ENCODE measurements around the gene NPM3. TPM values are rescaled to one million over a fixed set of nuclear protein-coding genes. Genes with fewer than 3 reads are reported as not detected.

Gene NPM3
- total RNA-seq, 4 donors from 2014 or later = 13.3 to 60.5 (median 31.1) TPM

GRCh38 chr10:101777619-101778145, 5.6 kb downstream of the NPM3 start:
- DNase-seq (ENCODE audit: low spot score in 2 of 2) = peak in 1 of 2 donors; percentile 61
- Histone ChIP-seq H3K27ac (no peak overlapping the region), H3K36me3 (no peaks in the 10 kb centered on the region), H3K9me3 (no peaks in the 10 kb centered on the region), H3K4me1 (peaks cover 69% of the 10 kb centered on the region), H3K27me3 (peaks cover 70% of the 10 kb centered on the region), H3K4me3 (no peak overlapping the region)
- TF ChIP-seq CTCF (IDR thresholded peaks at IDR 0.05) (no peak), EP300 (IDR thresholded peaks at IDR 0.05) (no peak), POLR2A (IDR thresholded peaks at IDR 0.05) (no peak), POLR2AphosphoS5 (IDR thresholded peaks at IDR 0.05) (no peak)
- WGBS = 95% methylated on average over 3 of the region's 3 CpGs

DNA sequence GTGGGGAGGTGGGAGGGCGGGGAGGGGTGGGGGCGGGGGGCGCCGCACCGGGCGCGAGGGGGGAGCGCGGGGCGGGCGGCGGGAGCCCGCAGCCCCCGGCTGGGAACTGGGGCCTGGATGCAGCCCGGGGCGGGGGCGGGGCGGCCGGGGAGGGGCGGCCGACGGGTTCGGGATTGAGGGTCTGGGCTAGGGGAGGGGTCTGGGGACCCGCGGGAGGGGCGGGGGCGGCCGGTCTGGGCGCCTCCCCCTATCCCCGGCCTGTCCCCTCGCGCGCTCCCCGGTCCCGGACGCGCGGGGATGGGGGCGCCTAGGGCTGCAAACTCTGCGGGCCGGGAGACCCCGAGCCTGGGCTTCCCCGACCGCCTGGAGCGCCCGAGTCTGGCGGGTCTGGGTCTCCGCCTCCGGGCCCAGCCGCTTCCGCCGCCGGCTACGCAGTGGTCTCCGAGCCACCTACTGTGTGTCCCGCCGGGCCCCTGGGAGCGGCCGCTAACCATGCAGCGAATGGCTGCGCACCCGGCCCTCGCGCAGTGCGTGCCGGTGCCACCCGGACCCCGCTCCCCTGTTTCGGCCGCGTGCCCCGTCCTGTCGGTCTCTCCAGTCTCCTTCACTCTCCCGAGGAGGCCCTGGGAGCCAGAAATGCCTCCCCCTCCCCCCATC, 7.0 kb downstream of the NPM3 start:
- Histone ChIP-seq H3K27ac (no peak overlapping the region), H3K27me3 (peaks cover 83% of the 10 kb centered on the region), H3K36me3 (no peaks in the 10 kb centered on the region), H3K4me1 (peaks cover 55% of the 10 kb centered on the region), H3K4me3 (peak overlapping the region; percentile 47), H3K9me3 (no peaks in the 10 kb centered on the region)
- 11% methylated on average over 42 of the region's 74 CpGs for WGBS
- no peak for TF ChIP-seq CTCF (IDR thresholded peaks at IDR 0.05)
- no peak for TF ChIP-seq EP300 (IDR thresholded peaks at IDR 0.05)
- no peak for TF ChIP-seq POLR2AphosphoS5 (IDR thresholded peaks at IDR 0.05)
- TF ChIP-seq POLR2A (IDR thresholded peaks at IDR 0.05) = no peak
- peak; percentile 37 to 73 for DNase-seq (ENCODE audit: low spot score in 2 of 2)

DNA sequence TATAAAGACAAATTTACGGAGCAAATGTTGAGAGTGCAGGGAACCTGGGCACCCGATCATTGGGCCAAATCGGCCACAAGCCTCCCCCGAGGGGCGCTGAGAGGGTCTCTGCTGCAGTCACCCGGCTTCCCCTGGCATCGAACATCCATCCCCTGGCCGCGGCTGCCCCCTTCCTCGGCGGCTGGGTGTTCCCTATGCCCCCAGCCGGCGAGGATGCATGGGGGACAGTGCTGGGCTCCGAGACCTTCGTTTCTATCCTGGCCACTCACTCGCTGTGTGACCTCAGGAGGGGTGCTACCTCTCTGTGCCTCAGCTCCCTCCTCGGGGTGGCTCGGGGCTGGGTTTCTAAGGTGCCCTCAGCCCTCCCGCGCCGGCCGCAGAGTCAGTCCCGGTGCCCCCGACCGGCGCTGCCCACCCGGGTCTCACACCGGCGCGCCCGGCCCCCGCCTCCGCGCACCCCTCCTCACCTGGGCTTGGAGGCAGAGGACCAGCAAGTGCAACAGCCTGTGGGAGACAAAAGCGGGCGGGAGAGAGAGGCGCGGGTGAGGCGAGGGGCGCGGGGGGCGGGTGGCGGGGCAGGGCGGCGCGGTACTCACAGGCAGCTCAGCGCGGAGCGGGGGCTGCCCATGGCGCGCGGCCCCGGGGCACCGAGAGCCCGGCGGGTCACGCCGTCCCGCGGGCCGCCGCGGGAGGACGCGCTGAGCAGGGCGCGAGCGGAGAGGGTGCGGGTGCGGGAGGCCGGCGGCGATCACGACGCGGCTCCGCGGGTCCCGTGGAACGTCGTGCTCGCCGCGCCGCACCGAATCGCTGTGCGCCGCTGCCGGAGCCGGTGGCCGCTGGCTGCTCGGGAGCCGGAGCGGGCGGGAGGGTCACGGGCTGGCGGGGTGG, 7.7 kb downstream of the NPM3 start, which contains the start of gene FGF8:
Gene FGF8 (minus strand): TSS at position 842 of the 888 bp plus-strand sequence. CDS start 214 bp downstream, at position 628.
- 4% methylated on average over 8 of the region's 98 CpGs for WGBS

GRCh38 chr10:101774589-101775272, 8.5 kb downstream of the NPM3 start:
- Histone ChIP-seq H3K27me3 (peaks cover 96% of the 10 kb centered on the region), H3K27ac (no peak overlapping the region), H3K4me1 (peaks cover 39% of the 10 kb centered on the region), H3K36me3 (no peaks in the 10 kb centered on the region), H3K9me3 (no peaks in the 10 kb centered on the region), H3K4me3 (no peak overlapping the region)
- no peak for TF ChIP-seq POLR2A (IDR thresholded peaks at IDR 0.05)
- no peak for TF ChIP-seq POLR2AphosphoS5 (IDR thresholded peaks at IDR 0.05)
- no peak for TF ChIP-seq CTCF (IDR thresholded peaks at IDR 0.05)
- no peak for TF ChIP-seq EP300 (IDR thresholded peaks at IDR 0.05)
- peak in 1 of 2 donors; percentile 72 for DNase-seq (ENCODE audit: low spot score in 2 of 2)
- WGBS = 5% methylated on average over 15 of the region's 32 CpGs

More for the DNA sequence above, 7.7 kb downstream of the NPM3 start, which contains the start of gene FGF8:
- no peaks in the 10 kb centered on the region for H3K36me3 ChIP-seq
- H3K27me3 ChIP-seq = peaks cover 91% of the 10 kb centered on the region
- H3K4me3 ChIP-seq = peak within 1 kb of the TSS; percentile 47
- no peak for TF ChIP-seq POLR2A (IDR thresholded peaks at IDR 0.05)
- no peak for TF ChIP-seq POLR2AphosphoS5 (IDR thresholded peaks at IDR 0.05)
- no peak for TF ChIP-seq CTCF (IDR thresholded peaks at IDR 0.05)
- no peaks in the 10 kb centered on the region for H3K9me3 ChIP-seq
- peak in 1 of 2 donors; percentile 73 for DNase-seq (ENCODE audit: low spot score in 2 of 2)
- peaks cover 47% of the 10 kb centered on the region for H3K4me1 ChIP-seq
- no peak within 1 kb of the TSS for H3K27ac ChIP-seq

Measured in suprapubic skin (tissue), 4 donors.